GM18511 (cell line): ENCODE data around the gene ADCY7.

Source experiments
- ATAC-seq: cut with Tn5 transposase; IDR thresholded peaks from one replicate; pipeline ENCODE4 v1.9.1; 2021; ENCODE audit warnings: mild to moderate bottlenecking, moderate library complexity; ENCODE audit not compliant: unreplicated experiment

The ADCY7 gene

DNA sequence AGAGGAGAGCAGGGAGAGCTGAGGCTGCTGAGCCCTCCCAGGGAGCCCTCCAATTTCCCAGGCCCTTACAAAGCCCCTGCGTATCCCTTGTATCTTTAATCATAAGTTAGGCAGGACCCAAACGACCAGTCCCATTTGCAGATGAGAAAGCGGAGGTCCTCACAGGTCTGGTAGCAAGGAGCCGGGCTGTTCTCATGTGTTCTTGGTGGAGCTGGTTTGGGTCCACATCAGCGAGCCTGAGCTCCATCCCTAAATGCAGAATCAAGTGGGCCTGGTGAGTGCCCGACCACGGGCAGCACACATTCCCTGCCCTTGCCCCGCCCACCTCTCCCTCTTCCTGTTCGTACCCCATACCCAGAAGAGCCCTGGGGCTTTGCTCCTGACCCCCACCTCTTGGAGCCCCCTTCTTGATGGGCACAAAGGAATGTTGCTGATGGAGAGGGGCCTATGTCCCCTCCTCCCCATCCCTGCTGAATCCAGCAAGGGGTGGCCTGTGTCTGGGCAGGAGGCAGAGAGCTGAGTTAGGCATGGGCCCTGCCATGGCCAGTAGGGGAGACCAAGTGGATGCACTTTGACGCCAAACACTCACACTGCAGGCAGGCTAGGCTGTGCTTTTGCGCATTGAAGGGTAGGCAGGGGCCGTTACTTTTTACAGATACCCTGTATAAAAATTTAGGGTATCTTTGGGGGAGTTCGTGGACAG lies 18.3 kb upstream of the ADCY7 start:
- ATAC-seq, result no peak

DNA sequence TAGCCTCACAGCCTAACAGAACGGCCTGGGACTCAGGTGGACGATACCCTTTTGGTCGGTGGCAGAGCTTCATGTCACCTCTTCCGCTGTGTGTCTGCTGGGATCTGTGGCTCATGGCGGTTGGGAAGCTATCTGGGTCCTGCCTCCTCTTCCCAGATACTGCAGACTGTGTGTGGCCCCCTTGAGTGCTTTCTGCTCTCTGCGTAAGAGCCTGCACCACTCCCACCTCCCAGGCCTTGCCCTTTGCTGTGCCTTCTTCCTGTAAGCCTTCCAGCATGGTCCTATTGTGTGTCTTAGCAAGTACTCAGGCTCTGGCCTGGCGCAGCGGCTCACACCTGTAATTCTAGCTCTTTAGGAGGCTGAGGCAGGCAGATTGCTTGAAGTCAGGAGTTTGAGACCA lies 17.5 kb upstream of the ADCY7 start:
- ATAC-seq, result no peak

DNA sequence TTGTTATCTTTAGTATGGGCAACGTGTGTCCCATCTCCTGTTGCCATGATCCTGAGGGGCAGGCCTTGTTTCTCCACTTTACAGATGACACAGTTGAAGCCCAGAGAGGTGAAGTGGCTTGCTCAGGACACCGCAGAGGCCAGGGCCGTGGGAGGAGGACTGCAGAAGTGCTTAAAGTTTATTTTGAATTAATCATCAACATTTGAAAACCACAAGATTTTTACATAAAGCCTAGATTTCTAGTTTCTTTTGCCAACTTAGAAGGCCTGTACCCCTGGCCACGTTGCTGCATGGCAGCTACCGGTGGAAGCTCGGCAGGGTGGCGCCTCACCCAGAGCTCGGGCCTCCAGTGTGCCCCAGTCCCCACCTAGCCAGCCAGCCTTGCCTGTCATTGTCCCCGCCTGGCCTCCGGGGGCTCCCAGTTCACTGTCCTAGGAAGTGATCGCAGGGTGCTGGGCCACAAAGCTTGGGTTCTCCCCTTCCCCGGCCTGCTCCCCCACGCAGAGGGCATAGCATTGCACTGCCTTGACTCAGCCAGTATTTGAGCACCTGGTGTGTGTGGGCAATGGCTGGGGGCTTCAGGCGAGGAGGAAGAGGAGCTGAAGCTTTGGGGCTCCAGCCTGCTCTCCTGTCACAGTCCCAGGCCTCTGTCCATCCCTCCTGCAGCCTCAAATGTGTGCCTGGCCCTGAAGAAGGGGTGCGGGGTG lies 14.8 kb upstream of the ADCY7 start:
- ATAC-seq, result no peak

DNA sequence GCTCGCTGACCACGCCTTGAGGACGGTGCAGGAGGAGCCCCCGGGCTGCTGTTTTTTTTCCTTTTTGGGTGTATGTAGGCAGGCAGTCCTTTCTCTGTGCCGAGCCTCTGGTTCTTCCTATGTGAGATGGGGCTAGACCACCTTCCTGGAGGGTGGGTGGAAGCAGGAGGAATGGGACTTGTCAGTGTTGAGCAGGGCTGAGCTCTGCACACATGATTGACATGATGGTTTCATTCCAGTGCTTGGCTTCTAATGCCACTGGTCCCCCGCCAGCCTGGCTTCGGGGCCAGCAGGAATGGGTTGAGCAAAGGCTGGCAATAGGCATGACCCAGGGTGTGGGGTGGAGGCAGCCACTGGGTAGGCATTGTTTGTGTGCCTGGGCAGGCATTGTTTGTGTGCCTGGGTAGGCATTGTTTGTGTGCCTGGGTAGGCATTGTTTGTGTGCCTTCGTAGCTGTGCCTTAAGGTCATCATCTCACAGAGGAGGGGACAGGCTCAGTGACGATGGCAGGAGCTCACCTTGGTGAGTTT lies 14.2 kb upstream of the ADCY7 start:
- no peak for ATAC-seq

DNA sequence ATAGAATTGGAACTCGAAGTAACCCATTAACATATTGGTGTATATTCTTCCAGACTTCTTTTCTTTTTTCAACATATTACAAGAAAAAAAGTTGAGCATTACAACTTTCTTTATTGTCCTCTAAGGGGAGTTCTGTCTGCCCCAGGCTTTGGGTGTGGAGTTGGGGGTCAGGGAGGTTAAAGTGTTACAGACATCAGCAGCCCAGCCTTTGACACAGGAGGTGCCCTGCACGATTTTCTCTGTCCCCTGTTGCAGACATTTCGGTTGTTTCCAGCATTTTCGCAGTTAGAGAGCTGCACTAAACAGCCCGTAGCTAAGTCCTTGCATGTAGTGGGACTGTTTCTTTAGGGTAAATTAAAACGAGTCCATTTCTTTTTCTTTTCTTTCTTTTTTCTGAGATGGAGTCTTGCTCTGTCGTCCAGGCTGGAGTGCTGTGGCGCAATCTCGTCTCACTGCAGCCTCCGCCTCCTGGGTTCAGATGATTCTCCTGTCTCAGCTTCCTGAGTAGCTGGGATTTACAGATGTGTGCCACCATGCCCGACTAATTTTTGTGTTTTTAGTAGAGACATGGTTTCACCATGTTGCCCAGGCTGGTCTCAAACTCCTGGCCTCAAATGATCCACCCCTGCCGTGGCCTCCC lies 13.4 kb upstream of the ADCY7 start:
- ATAC-seq, result no peak

DNA sequence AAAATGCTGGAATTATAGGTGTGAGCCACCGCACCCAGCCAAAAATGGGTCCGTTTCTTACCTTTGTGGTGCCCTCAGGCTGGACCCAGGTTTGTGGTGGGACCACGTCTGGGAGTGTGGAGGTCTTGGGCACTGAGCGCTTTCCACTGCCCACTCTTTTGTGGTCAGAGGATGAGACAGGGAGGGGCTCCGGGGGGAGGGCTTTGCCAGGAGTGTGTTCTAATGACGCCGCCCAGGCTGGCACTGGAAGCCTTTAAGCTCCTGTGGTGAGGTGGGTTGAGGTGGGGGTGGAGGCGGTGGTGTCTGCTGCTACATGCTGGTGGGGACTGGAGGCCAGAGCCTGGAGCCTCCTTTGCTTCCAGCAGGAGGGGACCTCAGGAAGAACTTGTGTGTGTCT lies 12.8 kb upstream of the ADCY7 start:
- ATAC-seq, result no peak

DNA sequence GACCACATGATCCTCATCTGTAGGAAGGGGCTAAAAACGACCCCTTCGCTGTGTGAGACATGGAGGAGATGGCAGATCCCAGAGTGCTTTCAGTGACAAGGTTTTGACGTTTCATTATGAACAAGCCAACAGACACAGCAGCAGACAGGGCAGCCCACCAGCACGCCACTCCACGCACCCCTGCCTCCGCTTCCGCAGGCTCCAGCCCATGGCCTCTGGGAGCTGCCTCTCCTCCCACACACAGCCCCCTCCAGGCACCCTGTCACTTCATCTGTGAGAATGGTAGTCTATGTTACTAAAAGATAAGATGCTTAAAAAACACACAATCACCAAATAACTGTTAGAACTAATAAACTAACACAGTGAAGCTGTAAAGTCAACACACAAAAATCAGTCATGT lies 12.3 kb upstream of the ADCY7 start:
- ATAC-seq, result no peak

DNA sequence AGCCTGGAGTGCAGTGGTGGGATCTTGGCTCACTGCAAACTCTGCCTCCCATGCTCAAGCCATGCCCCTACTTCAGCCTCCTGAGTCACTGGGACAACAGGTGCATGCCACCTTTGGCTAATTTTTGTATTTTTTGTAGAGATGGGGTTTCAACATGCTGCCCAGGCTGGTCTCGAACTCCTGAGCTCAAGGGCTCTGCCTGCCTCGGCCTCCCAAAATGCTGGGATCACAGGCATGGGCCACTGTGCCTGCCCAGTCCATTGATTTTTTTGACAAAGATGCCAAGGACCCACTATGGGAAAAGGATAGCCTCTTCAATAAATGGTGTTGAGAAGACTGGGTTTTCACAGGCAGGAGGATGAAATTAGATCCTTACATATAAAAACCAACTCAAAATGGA lies 10.8 kb upstream of the ADCY7 start:
- ATAC-seq, result no peak

DNA sequence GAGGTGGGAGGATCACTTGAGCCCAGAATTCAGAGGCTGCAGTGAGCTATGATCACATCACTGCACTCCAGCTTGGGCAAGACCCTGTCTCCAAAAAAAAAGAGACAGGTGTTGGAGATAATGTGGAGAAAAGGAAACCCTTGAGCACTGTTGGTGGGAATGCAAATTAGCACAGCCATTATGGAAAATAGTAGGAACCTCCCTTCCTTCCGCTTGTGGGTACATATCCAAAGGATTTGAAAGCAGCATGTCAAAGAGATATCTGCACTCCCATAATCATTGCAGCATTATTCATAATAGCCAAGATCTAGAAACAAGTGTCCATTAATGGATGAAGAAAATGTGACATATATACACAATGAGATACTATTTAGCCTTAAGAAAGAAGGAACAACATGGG lies 9.7 kb upstream of the ADCY7 start:
- ATAC-seq, result no peak

DNA sequence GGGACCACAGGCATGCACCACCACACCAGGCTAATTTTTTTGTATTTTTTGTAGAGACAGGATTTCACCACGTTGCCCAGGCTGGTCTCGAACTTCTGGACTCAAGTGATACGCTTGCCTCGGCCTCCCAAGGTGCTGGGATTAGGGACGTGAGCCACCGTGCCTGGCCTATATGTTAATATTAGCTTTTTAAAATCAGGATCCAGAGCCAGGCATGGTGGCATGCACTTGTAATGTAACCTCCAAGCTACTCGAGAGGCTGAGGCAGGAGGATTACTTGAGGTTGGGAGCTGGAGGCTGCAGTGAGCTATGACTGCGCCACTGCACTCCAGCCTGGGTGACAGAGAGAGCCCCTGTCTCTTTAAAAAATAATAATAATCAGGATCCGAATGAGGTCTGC lies 8.5 kb upstream of the ADCY7 start:
- no peak for ATAC-seq

DNA sequence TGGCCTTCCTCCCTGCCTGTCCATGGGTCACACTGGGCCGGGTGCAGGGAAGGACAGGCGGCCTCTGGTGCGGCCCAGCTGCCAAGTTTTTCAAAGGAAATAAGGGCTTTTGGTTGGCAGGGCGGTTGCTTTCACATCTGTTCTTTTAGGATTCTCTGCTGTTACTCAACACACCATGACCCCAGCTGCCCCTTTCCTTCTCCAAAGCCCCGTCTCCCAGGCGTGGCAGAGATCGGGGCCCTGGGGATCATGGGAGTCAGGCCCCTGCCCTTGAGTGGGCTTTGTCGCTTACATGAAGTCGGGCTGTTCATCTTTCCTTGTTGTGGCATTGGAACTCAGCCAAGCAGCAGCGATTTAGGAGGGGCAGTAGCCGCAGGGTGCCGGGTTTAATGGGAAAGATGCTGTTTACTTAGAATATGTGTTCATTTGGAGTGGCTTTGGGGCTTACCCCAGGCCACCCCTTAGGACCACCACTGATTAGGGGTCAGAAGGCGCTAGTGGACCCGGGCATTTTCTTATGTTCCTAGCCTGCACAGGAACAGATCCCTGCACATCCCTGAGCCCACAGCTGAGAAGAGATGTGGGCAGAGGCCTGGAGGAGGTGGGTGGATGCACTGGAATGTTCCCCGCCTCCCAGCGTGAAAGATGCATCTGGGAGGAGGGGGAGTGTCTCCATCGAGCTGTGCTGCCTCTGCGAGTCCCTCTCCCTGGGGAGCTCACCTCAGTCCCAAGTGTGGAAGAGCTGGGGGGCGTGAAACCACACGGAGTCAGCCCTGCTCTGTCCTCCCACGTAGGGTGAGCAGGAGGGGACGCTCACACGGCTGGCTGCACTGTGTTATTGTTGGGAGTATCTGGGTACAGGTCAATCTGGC lies 6.8 kb upstream of the ADCY7 start:
- ATAC-seq, result no peak

DNA sequence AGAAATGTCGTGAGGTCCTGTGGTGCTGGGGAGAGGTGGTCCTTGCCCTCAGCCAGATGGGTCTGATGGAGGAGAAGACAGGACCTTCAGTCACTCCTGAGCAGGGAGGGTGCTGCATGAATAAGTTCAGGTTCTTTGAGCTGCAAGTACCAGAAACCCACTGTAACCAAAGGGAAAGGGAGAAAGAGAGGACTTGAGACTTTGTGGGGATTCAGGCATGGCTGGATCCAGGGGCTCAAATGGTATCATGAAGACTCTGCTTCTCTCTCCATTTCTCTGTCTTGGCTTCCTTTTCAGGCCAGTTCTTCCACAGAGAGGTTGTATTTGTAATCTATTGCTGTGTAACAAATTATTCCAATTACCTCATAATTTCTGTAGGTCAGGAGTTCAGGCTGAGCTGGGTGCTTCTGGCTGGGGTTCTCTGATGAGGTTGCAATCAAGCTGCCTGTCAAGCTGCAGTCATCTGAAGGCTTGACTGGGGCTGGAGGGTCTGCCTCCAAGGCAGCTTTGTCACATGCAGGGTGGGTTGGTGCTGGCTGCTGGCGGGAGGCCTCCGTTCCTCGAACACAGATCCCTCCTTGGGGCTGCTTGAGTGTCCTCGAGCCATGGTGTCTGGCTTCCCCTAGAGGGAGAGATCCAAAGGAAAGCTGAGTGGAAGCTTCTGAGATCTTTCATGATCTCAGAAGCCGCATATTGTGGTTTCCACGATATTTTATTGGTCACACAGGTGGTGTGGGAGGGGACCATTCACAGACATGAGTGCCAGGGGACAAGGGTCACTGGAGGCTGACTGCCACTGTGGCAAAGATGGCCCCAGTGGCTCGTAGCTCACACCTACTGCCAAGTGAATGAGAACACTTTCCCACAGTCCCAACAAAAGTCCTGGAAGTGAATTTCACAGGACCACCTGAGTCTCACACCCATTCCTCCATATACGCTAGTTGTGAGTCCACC lies 5.9 kb upstream of the ADCY7 start:
- ATAC-seq, result no peak

DNA sequence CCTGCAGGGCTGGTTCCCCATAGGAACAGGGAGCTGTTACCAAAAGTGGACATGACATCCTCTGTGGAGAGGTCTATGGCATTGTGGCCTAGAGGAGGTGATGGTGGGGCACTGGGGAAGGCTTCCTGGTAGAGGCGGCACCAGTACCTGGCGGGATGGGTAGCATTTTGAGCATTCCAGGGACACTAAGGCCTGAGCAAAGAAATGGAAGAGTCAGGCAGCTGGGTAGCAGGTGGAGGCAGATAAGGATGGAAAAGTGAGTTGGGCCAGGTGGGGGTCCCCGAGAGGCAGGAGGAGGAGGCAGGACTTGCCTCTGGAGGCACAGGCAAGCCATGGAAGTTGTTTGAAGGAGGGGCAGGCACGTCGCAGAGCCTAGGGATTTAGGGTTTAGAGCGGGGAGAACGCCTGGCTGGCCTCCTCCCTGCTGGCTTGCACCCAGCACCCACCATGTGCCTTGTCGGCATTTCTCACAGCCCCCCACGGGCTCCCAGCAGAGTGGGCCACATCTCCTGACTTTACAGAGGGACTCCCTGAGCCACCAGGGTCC lies 5.1 kb upstream of the ADCY7 start:
- ATAC-seq, result no peak

DNA sequence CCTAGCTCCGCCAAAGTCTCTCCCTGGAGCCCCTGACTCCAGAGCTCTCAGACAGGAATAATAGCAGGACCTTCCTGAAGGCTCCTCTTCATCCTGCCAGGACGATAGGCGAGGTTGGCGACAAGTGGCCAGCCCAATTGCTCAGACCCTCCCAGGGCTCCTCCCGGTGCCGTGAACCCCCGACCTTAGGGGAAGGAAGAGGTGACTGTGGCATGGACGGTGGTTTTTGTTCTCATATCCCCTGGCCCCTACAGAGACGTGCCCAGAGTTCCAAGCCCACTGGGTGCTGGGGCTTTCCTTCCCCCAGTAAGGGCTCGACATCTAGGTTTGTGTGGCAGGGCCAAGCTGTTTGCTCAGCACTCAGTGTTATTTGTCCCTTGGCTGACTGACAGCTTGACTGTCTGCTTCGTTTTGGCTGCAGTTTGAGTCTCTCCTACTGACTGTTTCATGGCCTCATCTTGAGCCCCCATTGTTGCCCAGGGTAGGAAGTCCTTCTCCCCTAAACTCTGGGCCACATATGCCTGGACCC lies 4.6 kb upstream of the ADCY7 start:
- no peak for ATAC-seq

DNA sequence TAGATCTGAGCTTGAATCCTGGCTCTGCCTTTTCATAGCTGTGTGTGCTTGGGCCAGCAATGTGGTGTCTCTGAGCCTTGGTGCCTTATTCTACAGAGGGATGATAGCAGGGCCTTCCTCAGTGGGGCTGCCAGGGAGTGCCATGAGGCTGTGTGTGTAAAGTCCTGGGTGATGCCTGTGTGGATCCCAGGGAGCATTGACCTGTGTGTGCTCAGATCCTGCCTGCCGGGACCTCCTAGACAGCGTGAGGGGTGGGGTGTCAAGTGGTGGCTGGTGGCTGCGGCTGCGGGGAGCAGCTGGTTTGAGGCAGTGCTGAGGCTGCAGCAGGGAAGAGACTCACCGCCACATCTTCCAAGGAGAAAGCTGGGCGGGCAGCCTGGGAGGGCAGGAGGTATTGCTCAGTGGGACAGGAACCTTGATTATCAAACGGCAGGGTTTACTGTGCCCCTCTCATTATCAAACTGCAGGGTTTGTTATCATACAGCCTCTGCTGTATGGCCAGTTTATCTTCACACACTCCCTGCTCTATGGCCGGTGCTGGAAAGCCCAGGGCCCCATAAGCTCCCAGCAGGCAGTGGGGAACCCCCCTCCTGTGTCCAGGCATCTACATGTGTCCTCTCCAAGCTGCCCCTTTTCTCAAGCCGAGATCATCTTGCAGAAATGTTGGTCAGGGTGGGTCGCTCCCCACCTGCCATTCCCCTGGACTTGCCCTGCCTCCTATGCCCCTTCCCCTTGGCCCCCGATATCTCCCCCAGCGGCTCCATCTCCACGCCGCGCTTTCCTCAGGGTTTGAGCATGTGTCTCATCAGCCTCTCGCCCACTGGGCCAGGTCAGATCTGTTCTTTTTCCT lies 3.1 kb upstream of the ADCY7 start:
- ATAC-seq, result no peak

DNA sequence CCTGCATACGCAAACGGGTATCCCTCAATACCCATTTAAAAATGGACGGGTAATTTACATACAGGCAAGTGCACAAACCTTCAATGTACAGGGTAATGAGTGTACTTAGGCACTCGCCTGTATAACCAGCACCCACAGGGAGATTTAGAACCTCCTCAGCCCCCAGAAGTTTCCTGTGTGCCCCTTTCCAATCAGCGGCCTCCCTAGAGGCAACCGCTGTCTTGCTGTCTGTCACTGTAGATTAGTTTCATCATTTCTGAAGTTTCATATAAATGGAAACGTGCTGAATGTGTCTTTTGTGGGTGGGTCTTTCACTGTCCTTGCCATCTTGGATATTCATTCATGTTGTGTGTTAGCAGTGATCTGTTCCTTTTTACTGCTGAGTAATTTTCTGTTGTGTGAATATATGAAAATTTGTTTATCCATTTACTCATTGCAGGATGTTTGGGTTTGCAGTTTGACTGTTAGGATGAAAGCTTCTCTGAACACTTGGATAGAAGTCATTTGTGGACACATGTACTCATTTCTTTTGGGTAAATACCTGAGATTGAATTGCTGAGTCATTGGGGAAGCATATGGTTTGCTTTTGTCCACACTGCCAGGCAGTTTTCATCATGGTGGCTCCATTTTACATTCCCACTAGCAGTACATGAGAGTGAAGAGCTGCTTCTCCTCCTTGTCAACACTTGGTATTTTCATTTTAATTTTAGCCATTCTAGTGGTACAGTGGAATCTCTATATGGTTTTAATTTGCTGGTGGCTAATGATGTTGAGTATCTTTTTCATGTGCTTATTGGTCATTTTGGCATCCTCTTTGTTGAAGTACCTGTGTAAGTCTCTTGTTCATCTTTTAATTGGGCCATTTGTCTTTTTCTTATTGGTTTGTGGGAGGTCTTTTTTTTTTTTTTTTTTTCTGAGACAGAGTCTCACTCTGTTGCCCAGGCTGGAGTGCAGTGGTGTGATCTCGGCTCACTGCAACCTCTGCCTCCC lies 2.1 kb upstream of the ADCY7 start:
- peak; percentile 29 for ATAC-seq

DNA sequence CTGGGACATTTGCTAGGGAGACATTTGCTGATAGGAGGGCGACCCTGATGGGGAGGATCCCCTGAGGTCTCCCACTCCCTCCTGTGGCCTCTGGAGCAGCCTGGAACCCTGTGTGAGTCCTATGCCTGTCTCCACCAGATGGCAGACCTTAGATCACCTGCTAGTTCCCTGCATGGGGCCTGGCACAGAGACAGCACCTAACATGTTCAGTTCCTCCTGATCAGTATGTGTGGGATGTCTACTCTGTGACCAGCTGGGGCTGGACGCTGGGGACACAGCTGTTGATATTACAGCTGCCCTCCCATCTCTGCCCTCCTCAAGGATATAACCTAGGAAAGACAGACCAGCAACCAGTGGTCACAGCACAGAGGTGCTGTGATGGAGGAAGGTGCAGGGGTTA lies 1.1 kb upstream of the ADCY7 start:
- no peak for ATAC-seq
